ENCODE data around the gene SIGLEC8.

- no peak for TF ChIP-seq CTCF (IDR thresholded peaks at IDR 0.05)
- TF ChIP-seq POLR2A (IDR thresholded peaks at IDR 0.05), result no peak
Observed at GRCh38 chr19:51433043-51433442, 25.2 kb downstream of the SIGLEC8 start.
